Astrocyte (in vitro differentiated cells and primary cell): ENCODE measurements around the gene TMPRSS9.

Source experiments
- EZH2 ChIP-seq: IDR thresholded peaks from 2 replicates; pipeline ENCODE4 v1.6.1; 2012; ENCODE audit warnings: mild to moderate bottlenecking, low read length, inconsistent platforms; ENCODE audit not compliant: insufficient read depth
- TF ChIP-seq, protein P1 (sequence below): IDR thresholded peaks from 2 replicates; pipeline ENCODE4 v1.5.1; 2011; ENCODE audit warnings: low read depth, mild to moderate bottlenecking, inconsistent platforms, low read length, moderate library complexity; ENCODE audit not compliant: insufficient read depth

- TF ChIP-seq, protein P1, sequence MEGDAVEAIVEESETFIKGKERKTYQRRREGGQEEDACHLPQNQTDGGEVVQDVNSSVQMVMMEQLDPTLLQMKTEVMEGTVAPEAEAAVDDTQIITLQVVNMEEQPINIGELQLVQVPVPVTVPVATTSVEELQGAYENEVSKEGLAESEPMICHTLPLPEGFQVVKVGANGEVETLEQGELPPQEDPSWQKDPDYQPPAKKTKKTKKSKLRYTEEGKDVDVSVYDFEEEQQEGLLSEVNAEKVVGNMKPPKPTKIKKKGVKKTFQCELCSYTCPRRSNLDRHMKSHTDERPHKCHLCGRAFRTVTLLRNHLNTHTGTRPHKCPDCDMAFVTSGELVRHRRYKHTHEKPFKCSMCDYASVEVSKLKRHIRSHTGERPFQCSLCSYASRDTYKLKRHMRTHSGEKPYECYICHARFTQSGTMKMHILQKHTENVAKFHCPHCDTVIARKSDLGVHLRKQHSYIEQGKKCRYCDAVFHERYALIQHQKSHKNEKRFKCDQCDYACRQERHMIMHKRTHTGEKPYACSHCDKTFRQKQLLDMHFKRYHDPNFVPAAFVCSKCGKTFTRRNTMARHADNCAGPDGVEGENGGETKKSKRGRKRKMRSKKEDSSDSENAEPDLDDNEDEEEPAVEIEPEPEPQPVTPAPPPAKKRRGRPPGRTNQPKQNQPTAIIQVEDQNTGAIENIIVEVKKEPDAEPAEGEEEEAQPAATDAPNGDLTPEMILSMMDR = peak; percentile 7
- no peak for TF ChIP-seq EZH2
Observed at GRCh38 chr19:2337329-2337707, 22.7 kb upstream of the TMPRSS9 start.
